HepG2 (cell line): ENCODE results near the gene CCDC57. TPM values are rescaled to one million over a fixed set of nuclear protein-coding genes. Genes with fewer than 3 reads are reported as not detected.
A peak's percentile ranks its signal among the peaks of the same experiment; 100 is the strongest.

Experiments
- BRD4 ChIP-seq: sonication (generic); formaldehyde crosslinking; IDR thresholded peaks from 2 replicates; pipeline ENCODE4 v1.4.0; 2020; ENCODE audit warnings: missing genetic modification reagents
- CBFB ChIP-seq: sonication (generic); formaldehyde crosslinking; IDR thresholded peaks from 2 replicates; pipeline ENCODE4 v1.4.0; 2020; ENCODE audit warnings: missing genetic modification reagents
- CBX1 ChIP-seq: IDR thresholded peaks from one replicate; pipeline ENCODE4 v1.6.1; 2016; ENCODE audit warnings: antibody characterized with exemption, low read depth
- CEBPG ChIP-seq: IDR thresholded peaks from 2 replicates; pipeline ENCODE4 v1.6.1; 2016
- DNMT3B ChIP-seq: conservative IDR thresholded peaks from 2 replicates; pipeline ENCODE4 v1.6.1; 2016; ENCODE audit warnings: missing biosample characterization, control low read depth
- DPF2 ChIP-seq: sonication (generic); formaldehyde crosslinking; IDR thresholded peaks from 2 replicates; pipeline ENCODE4 v1.4.0; 2020; ENCODE audit warnings: mild to moderate bottlenecking, low read depth, missing genetic modification reagents, borderline replicate concordance
- E2F1 ChIP-seq: sonication (generic); formaldehyde crosslinking; IDR thresholded peaks from 2 replicates; pipeline ENCODE4 v1.5.0; 2020; ENCODE audit warnings: missing genetic modification reagents
- GATAD1 ChIP-seq: IDR thresholded peaks from 2 replicates; pipeline ENCODE4 v1.6.1; 2016; ENCODE audit warnings: missing genetic modification reagents, missing compliant biosample characterization
- HMGXB3 ChIP-seq: sonication (generic); formaldehyde crosslinking; IDR thresholded peaks from 2 replicates; pipeline ENCODE4 v1.4.0; 2020; ENCODE audit warnings: missing genetic modification reagents, borderline replicate concordance
- HNF1B ChIP-seq: sonication (generic); formaldehyde crosslinking; IDR thresholded peaks from 2 replicates; pipeline ENCODE4 v1.5.1; 2020; ENCODE audit warnings: mild to moderate bottlenecking, moderate library complexity, missing genetic modification reagents
- IRF9 ChIP-seq: sonication (generic); formaldehyde crosslinking; IDR thresholded peaks from 2 replicates; pipeline ENCODE4 v1.8.0; 2022; ENCODE audit warnings: missing genetic modification reagents, mild to moderate bottlenecking, borderline replicate concordance
- NFE2L2 ChIP-seq: fragments of 150-350 bp; IDR thresholded peaks from 2 replicates; pipeline ENCODE4 v1.6.1; 2014; ENCODE audit warnings: low read length
- NFRKB ChIP-seq: fragments of 450-650 bp; IDR thresholded peaks from 2 replicates; pipeline ENCODE4 v1.6.1; 2017
- PBX3 ChIP-seq: sonication (generic); formaldehyde crosslinking; IDR thresholded peaks from 2 replicates; pipeline ENCODE4 v1.8.1; 2023; ENCODE audit warnings: missing genetic modification reagents, inconsistent platforms, borderline replicate concordance
- PLRG1 ChIP-seq: fragments of 450-650 bp; conservative IDR thresholded peaks from 2 replicates; pipeline ENCODE4 v1.6.1; 2016
- SALL2 ChIP-seq: sonication (generic); formaldehyde crosslinking; IDR thresholded peaks from 2 replicates; pipeline ENCODE4 v1.8.1; 2023; ENCODE audit warnings: mild to moderate bottlenecking, missing genetic modification reagents, inconsistent platforms
- SNRNP70 ChIP-seq: fragments of 200-400 bp; formaldehyde crosslinking; IDR thresholded peaks from 2 replicates; pipeline ENCODE4 v1.6.1; 2017; ENCODE audit warnings: mild to moderate bottlenecking, low read depth, low read length, moderate library complexity
- SP5 ChIP-seq: IDR thresholded peaks from 2 replicates; pipeline ENCODE4 v1.6.1; 2016; ENCODE audit warnings: low read depth, borderline replicate concordance
- ZMAT5 ChIP-seq: sonication (generic); formaldehyde crosslinking; IDR thresholded peaks from 2 replicates; pipeline ENCODE4 v1.5.0; 2020; ENCODE audit warnings: mild to moderate bottlenecking, low read depth, missing genetic modification reagents, borderline replicate concordance
- ZNF138 ChIP-seq: sonication (generic); formaldehyde crosslinking; IDR thresholded peaks from 2 replicates; pipeline ENCODE4 v1.5.0; 2020; ENCODE audit warnings: mild to moderate bottlenecking, low read depth, missing genetic modification reagents
- polyA plus RNA-seq, 8 experiments: library from polyadenylated mRNA; depleted of rRNA in 3 of 8; stranded (reverse) in 7 of 8; unstranded in 1 of 8; fragments of >200 nt; fragmentation: Illumina TruSeq in 4 of 8; extraction: Trizol in 4 of 8; gene quantifications; 2 replicates each; pipeline versions ENCODE4 v1.2.1 to v1.2.3, GENCODE V29; 2011 to 2016; ENCODE audit warnings: low read depth in 4 of 8, missing spikeins in 1 of 8, mixed read lengths in 1 of 8; ENCODE audit not compliant: insufficient read depth in 1 of 8
- total RNA-seq, 5 experiments: library from RNA; depleted of rRNA; stranded (reverse); fragments of >200 nt; fragmentation: Illumina TruSeq; extraction: Trizol; gene quantifications; 2 replicates each; pipeline ENCODE4 v1.2.3, GENCODE V29; 2016; ENCODE audit warnings: low read depth in 1 of 5

CCDC57 gene
- total and polyA plus RNA-seq, 2 of the 13 experiments (the other 11 are each of a cell fraction or from before 2014, with no cell fraction given): 59.3 to 59.9 TPM

- TF ChIP-seq HMGXB3 (CRISPR knock-in tag): peak; percentile 69; the same call in 1 of the 2 replicates
- TF ChIP-seq SALL2 (CRISPR knock-in tag): no peak
- no peak for TF ChIP-seq SP5 (CRISPR knock-in tag)
- no peak for TF ChIP-seq CBFB
- 0 out of 2 replicates have a peak, but pooled peaks have one; percentile 40 for TF ChIP-seq HNF1B (CRISPR knock-in tag)
- TF ChIP-seq DNMT3B (CRISPR knock-in tag): no peak
- no peak for TF ChIP-seq PBX3 (CRISPR knock-in tag)
- TF ChIP-seq PLRG1: no peak
- TF ChIP-seq DPF2 (CRISPR knock-in tag): no peak
- no peak for TF ChIP-seq NFRKB
- TF ChIP-seq NFE2L2: no peak
- peak; percentile 62; the same call in 1 of the 2 replicates for TF ChIP-seq GATAD1 (CRISPR knock-in tag)
- TF ChIP-seq CBX1: no peak
- no peak for TF ChIP-seq CEBPG (CRISPR knock-in tag)
- TF ChIP-seq IRF9 (CRISPR knock-in tag): peak; percentile 72; the same call in 1 of the 2 replicates
- TF ChIP-seq ZNF138 (CRISPR knock-in tag): 0 out of 2 replicates have a peak, but pooled peaks have one; percentile 40
- TF ChIP-seq E2F1 (CRISPR knock-in tag): no peak
- no peak for TF ChIP-seq ZMAT5
- no peak for TF ChIP-seq SNRNP70
- no peak for TF ChIP-seq BRD4 (CRISPR knock-in tag)
Measured at GRCh38 chr17:82153745-82154375, 58.8 kb downstream of the CCDC57 start (continued).
